ENCODE measurements around the gene KHSRP. TPM values are rescaled to one million over a fixed set of nuclear protein-coding genes. Genes with fewer than 3 reads are reported as not detected.
"Not testable (repeated sequence)": the region's sequence is repeated elsewhere in the genome, so short reads cannot be mapped to it uniquely, and the experiment has no call there.

KHSRP gene
- total RNA-seq, 1 donor from 2014 or later = 255 TPM

DNA sequence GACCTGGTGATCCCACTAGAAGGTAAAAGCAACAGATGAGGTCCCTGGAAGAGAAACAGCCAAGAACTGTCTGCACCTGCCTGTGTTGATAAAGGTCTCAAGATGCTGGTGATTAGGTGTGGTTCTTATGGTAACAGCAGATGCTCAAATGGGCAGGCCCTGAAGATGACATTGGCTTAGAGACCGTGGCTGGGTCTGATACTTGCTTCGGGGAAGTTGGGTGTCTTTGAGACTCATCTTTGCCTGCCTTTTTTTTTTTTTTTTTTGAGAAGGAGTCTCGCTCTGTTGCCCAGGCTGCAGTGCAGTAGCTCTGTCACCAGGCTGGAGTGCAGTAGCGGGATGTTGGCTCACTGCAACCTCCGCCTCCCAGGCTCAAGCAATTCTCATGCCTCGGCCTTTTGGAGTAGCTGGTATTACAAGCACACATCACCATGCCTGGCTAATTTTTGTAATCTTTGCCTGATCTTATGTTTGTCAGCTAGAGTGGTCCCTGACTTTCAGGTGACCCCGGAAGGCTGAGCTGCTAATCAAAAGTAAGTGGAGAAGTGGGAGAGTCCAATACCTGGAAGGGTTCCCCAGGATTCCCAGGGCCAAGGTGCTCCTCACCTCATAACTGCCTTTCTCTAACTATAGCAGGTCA, 27.1 kb upstream of the KHSRP start:
- no peak for DNase-seq (ENCODE audit: extremely low read depth, low read depth, low spot score)

DNA sequence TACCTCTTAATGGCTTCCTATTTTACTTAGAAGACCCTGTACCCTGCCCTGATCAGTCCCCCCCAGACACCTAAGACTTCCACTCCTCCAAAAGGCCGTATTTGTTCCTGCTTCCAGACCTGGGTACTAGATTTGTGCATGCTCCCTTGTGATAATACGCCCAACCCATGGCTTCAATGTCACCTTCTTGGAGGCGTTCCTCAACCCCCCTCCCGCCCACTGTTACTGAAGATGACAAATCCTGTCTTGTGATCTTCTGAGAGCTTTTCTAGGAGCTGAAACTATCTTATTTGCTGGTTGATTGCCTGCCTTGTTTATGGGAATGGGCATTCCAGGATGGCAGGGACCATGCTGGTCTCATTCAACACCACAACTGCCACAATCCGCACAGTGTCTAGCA, 25.6 kb upstream of the KHSRP start:
- DNase-seq (ENCODE audit: extremely low read depth, low read depth, low spot score) = no peak

DNA sequence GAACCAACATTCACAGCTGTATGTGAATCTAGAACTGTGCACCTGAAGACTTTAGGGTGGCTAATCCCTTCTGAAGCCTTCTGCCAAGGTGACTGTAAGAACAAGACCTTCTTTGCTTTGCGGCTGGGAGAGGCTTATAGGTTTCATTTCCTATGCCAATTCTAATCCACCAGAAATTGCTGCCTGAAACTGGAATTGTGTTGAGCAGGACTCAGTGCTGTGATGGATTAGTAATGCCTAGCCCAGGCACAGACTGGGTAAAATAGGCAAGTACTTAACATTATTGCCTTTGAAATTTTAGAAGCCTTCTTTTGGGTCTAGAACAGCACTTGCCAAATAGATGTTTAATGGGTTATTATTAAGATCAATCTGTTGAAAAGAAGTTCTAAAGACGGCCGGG, 23.4 kb upstream of the KHSRP start:
- DNase-seq (ENCODE audit: extremely low read depth, low read depth, low spot score) = no peak

- no peak for DNase-seq (ENCODE audit: extremely low read depth, low read depth, low spot score)
These were observed 21.8 kb upstream of the KHSRP start for GRCh38 chr19:6446452-6446851.

DNA sequence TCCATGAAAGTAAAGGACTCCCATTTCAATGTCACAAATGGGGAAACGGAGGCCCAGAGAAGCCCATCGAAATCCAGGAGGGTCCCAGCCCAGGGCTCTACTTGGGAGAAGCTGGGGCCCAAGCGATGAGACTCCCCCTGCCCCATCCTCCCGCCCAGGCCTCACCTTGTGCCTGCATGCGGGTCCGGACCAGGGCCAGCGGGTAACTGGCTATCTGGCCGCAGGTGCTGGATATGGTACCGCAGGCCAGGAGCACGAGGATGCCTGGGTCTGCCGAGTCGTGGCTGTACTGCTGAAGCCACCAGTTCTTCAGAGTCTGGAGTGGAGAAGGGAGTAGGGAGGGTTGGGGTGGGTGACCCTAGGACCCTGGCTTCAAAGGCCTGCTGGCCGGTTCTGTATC, 19.4 kb upstream of the KHSRP start:
- DNase-seq (ENCODE audit: extremely low read depth, low read depth, low spot score) = no peak

DNA sequence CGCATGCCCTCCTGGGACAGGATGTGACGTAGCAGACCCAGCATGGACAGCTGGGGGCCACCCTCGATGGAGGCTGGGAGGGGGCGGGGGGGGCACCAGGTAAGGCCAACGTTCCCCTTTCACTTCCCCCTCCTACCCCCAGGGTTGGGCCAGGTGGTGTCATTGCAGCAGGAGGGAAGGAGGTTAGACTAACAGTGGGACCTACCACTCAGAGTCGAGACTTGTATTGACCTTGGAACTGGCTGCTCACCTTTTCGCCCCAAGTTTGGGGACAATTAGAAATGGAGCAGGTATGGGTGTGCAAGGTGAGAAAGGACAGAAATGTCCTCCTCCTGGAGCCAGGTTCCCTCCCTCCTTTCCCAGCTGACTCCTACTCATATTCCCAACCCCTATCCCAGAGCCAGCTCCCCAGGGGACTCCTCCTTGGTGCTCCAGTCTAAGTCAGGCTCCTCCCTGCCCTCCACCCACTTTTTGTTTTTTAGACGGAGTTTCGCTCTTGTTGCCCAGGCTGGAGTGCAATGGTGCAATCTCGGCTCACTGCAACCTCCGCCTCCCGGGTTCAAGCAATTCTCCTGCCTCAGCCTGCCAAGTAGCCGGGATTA, 17.6 kb upstream of the KHSRP start:
- no peak for DNase-seq (ENCODE audit: extremely low read depth, low read depth, low spot score)

GRCh38 chr19:6440905-6441304, 16.3 kb upstream of the KHSRP start:
- DNase-seq (ENCODE audit: extremely low read depth, low read depth, low spot score) = no peak

GRCh38 chr19:6439743-6440142, 15.1 kb upstream of the KHSRP start:
- no peak for DNase-seq (ENCODE audit: extremely low read depth, low read depth, low spot score)

DNA sequence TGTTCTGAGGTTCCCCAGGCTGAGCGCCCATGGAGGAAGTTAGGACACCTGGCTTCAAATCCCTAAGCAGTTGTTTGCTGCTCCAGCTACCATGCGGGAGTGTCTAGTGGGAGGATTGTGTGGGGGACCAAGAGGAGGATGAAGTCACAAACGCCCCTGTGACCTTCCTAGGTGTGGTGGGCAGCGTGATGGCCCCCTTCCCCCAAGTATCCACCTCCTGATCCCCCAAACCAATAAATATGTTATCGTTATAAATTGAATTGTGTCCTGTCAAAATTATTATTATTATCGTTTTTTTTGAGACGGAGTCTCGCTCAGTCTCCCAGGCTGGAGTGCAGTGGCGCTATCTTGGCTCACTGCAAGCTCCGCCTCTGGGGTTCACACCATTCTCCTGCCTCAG, 9.1 kb upstream of the KHSRP start, which contains the start of gene SLC25A41:
Gene SLC25A41, minus strand, starts transcription at position 101 of the 400 bp plus-strand sequence. Its CDS starts 70 bp downstream, at position 31.
- no peak for DNase-seq (ENCODE audit: extremely low read depth, low read depth, low spot score)

DNA sequence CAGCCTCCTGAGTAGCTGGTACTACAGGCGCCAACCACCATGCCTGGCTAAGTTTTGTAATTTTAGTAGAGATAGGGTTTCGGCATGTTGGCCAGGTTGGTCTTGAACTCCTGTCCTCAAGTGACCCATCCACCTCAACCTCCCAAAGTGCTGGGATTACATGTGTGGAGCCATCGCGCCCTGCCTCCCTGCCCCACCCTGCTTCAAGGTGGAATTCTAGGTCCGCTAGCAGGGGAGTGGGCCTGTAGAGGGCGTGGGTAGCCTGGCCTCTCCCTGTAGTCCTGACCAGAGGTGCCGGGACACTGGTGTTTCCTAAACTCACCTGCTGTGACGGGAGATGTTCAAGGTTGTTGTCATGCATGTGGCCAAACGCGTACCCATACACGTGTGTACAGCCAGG, 8.6 kb upstream of the KHSRP start:
- DNase-seq (ENCODE audit: extremely low read depth, low read depth, low spot score) = no peak

DNA sequence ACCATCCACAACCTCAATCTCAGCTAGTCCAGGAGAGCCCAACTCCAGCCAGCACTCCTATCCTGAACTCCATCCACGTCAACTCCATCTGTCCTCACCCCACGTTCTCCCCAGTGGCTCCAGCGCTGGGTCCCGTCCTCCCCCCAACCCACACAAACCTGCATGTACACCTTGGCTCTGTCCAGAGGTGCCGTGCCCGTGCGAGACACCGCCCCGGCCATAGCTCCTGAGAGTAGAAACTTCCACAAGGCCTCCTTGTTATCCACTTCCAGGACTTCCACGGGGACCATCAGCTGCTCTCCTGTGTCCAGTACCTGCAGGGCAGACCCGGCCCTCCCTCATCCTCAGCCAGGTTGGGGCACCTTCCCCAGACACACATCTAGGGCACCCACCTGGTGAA, 7.3 kb upstream of the KHSRP start:
- no peak for DNase-seq (ENCODE audit: extremely low read depth, low read depth, low spot score)

DNA sequence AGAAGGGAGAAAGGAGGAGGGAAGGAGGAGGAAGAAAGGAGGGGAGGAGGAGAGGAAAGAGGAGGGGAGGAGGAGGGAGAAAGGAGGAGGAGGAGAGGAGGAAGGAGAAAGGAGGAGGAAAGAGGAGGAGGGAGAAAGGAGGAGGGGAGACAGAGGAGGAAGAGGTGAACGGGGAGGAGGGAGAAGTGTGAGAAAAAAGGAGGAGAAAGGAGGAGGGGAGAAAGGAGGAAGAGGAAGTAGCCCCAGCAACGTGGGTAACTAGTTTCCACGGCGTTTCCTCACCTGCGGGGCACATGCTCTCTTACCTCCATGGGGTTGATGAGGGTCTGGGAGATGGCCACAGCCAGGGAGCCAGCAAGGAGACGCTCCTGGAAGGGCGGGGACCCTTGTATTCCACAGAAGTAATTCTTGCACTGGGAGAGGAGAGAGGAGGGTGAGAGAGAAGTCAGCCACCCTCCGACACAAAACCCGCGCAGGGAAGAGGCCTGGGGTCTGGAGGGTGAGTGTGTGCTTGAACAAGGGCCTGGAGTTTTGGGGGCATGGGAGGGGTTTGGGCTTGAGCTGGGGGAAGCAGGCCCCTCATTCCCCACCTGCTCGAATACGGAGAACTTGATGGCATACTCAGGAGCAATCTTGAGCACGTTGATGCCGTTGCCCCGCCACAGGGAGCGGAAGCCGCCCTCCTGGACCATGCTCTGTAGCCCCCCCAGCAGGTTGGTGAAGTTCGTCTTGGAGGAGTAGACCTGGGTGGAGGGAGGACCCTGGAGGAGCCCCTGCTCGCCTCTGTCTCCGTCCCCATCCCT, 5.0 kb upstream of the KHSRP start:
- DNase-seq (ENCODE audit: extremely low read depth, low read depth, low spot score) = no peak

DNA sequence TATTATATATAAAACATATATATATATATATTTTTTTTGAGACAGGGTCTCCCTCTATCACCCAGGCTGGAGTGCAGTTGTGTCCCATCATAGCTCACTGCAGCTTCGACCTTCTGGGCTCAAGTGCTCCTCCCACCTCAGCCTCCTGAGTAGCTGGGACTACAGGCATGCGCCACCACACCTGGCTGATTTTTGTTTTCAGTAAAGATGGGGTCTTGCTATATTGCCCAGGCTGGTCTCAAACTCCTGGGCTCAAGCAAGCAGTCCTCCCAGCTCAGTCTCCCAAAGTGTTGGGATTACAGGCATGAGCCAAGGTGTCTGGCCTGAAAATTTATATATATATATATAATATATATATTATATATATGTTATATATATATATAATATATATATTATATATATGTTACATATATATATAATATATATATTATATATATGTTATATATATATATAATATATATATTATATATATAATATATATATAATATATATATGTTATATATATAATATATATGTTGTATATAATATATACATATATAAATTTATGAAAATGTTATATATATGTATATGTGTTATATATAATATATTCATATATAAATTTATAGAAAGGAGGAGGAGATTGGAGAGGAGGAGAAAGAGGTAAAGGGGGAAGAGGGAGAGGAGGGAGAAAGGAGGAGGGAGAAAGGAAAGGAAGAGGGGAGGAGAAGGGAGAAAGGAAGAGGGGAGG, 4.2 kb upstream of the KHSRP start:
- DNase-seq (ENCODE audit: extremely low read depth, low read depth, low spot score) = not testable (repeated sequence)

DNA sequence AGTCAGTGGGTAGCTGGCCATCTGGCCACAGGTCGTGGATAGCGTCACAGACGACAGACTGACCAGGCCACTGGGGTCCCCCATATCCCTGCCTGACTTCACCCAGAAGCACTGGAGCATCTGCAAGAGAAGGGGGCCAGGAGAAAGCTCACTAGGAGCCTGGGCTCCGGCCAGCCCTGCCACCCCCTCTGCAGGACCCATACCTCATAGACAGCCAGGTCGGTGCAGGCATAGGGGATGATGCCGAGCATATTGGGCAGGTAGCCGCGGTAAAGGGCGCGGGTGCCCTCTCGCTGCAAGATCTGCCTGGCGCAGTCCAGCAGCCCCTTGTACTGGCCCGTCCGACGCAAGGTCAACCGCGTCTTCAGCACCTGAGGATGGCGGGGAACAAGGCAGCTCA, 2.5 kb upstream of the KHSRP start:
- no peak for DNase-seq (ENCODE audit: extremely low read depth, low read depth, low spot score)

GRCh38 chr19:6425732-6426620, 1.4 kb upstream of the KHSRP start:
- no peak for DNase-seq (ENCODE audit: extremely low read depth, low read depth, low spot score)

- DNase-seq (ENCODE audit: extremely low read depth, low read depth, low spot score) = peak; percentile 100
These were observed 524 bp upstream of the KHSRP start for GRCh38 chr19:6424939-6425731.

DNA sequence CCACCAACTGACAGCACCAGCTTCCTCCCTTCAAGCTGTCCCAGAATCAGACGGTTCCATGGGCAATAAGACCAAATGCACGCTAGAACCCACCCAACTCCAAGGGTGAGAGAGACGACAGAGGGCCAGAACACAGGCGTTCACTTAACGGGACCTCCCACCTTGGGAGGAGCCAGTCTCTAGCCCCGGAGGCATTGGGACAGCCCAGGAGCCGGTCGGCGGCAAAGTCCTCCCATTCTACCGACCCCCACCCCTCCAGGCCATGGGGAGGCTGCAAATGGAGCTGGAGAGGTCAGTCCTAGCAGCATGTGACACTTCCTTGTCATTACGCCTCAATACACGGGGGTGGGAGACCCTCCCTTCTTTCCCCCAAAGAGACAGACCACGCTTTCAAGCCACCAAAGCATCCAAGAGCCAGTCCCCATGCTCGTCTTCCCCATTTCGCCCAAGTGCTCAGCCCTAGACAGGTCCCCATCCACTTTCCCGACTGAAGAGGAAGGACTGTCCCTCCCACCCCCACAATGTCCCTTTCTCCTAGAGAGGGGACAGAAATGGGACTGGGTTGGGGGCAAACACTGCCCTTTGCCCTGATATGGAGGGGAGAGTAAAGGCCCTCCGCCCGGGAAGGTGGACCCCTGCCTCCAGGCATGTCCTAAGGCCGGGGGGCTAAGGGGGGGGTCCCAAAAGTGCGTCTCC, 964 bp downstream of the KHSRP start:
- DNase-seq (ENCODE audit: extremely low read depth, low read depth, low spot score) = no peak

GRCh38 chr19:6421075-6422014, 3.3 kb downstream of the KHSRP start:
- DNase-seq (ENCODE audit: extremely low read depth, low read depth, low spot score) = no peak

Data from glomerular endothelial cell (primary cell).